ENCODE measurements around the gene ANXA9.

ANXA9 gene

DNA sequence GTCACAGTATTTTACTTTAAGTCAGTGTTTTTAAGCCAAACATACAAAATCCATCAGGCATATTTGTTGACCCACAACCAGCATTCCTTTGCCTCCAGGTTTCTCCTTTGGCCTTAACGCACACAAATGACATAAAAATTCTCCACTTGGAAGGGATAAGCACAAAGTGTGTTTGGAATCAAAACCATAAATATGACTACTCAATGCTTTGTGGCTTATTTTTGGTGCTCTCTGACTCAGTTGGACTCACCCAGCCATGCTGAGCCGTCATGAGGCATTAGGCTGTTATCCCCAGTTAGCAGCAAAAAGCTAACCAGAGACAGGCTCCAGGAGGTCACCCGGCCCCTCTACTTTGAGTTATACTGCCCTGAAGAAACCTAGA, 27.1 kb downstream of the ANXA9 start:
- no peak for TF ChIP-seq SIN3A (IDR thresholded peaks at IDR 0.05; ENCODE audit: borderline replicate concordance, insufficient read depth, low read length)
- TF ChIP-seq, protein P1, sequence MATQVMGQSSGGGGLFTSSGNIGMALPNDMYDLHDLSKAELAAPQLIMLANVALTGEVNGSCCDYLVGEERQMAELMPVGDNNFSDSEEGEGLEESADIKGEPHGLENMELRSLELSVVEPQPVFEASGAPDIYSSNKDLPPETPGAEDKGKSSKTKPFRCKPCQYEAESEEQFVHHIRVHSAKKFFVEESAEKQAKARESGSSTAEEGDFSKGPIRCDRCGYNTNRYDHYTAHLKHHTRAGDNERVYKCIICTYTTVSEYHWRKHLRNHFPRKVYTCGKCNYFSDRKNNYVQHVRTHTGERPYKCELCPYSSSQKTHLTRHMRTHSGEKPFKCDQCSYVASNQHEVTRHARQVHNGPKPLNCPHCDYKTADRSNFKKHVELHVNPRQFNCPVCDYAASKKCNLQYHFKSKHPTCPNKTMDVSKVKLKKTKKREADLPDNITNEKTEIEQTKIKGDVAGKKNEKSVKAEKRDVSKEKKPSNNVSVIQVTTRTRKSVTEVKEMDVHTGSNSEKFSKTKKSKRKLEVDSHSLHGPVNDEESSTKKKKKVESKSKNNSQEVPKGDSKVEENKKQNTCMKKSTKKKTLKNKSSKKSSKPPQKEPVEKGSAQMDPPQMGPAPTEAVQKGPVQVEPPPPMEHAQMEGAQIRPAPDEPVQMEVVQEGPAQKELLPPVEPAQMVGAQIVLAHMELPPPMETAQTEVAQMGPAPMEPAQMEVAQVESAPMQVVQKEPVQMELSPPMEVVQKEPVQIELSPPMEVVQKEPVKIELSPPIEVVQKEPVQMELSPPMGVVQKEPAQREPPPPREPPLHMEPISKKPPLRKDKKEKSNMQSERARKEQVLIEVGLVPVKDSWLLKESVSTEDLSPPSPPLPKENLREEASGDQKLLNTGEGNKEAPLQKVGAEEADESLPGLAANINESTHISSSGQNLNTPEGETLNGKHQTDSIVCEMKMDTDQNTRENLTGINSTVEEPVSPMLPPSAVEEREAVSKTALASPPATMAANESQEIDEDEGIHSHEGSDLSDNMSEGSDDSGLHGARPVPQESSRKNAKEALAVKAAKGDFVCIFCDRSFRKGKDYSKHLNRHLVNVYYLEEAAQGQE (IDR thresholded peaks at IDR 0.05; ENCODE audit: insufficient read depth in 1 of 2, low read depth in 2 of 2, low read length in 2 of 2) = no peak
- no peak for TF ChIP-seq POLR2AphosphoS5 (IDR thresholded peaks at IDR 0.05; ENCODE audit: low read depth, low read length)
- no peak for TF ChIP-seq TAF1 (IDR thresholded peaks at IDR 0.05; ENCODE audit: borderline replicate concordance, insufficient read depth, low read length)
- TF ChIP-seq FOXP2 (optimal IDR thresholded peaks at IDR 0.05; ENCODE audit: borderline replicate concordance, extremely low read depth, extremely low read length, insufficient read depth) = no peak

DNA sequence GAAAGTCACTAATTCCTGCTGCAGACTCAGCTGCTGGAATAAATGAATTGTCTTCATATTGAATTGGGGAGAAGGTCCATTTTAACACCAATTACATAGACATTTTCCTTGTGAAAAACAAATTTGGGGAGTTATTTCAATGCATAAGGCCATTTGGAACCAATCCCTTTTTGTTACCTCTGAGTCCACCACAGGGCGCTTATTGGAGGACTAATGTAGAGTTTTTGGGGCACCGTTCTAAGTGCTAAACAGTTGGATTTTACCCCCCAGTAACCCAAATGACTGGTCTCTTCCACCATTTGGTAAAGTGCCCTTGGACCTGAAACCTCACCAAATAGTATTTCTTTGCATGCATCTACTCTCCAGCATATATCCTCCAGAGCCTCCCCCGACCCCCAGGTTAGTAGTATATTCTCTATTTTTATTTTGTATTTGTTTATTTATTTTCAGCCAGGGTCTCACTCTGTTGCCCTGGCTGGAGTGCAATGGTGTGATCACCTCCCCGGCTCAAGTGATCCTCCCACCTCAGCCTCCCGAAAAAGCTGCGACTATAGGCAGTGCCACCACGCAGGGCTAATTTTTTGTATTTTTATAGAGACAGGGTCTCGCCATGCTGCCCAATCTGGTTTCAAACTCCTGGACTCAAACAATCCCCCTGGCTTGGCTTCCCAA, 27.7 kb downstream of the ANXA9 start:
- no peak for TF ChIP-seq POLR2AphosphoS5 (IDR thresholded peaks at IDR 0.05; ENCODE audit: low read depth, low read length)
- TF ChIP-seq FOXP2 (optimal IDR thresholded peaks at IDR 0.05; ENCODE audit: borderline replicate concordance, extremely low read depth, extremely low read length, insufficient read depth) = no peak
- TF ChIP-seq, protein P1 (IDR thresholded peaks at IDR 0.05; ENCODE audit: insufficient read depth in 1 of 2, low read depth in 2 of 2, low read length in 2 of 2) = no peak
- TF ChIP-seq TAF1 (IDR thresholded peaks at IDR 0.05; ENCODE audit: borderline replicate concordance, insufficient read depth, low read length) = no peak
- no peak for TF ChIP-seq SIN3A (IDR thresholded peaks at IDR 0.05; ENCODE audit: borderline replicate concordance, insufficient read depth, low read length)

DNA sequence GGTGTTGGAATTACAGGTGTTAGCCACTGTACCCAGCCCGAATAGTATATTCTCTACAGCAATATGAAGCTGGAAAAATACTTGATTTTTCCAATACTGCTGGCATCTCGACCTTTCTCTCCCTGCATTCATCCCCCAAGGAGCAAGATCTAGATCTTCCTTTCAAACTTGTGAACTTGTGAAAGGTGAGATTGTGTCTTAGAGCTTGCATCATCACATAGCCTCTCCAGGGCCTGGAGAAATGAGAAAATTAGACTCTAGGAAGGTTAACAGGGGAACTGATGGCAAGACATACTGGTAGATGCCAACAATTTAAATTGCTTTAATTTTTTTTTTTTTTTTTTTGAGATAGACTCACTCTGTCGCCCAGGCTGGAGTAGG, 28.2 kb downstream of the ANXA9 start:
- TF ChIP-seq FOXP2 (optimal IDR thresholded peaks at IDR 0.05; ENCODE audit: borderline replicate concordance, extremely low read depth, extremely low read length, insufficient read depth) = no peak
- no peak for TF ChIP-seq POLR2AphosphoS5 (IDR thresholded peaks at IDR 0.05; ENCODE audit: low read depth, low read length)
- TF ChIP-seq, protein P1 (IDR thresholded peaks at IDR 0.05; ENCODE audit: insufficient read depth in 1 of 2, low read depth in 2 of 2, low read length in 2 of 2) = no peak
- TF ChIP-seq SIN3A (IDR thresholded peaks at IDR 0.05; ENCODE audit: borderline replicate concordance, insufficient read depth, low read length) = no peak
- TF ChIP-seq TAF1 (IDR thresholded peaks at IDR 0.05; ENCODE audit: borderline replicate concordance, insufficient read depth, low read length) = no peak

DNA sequence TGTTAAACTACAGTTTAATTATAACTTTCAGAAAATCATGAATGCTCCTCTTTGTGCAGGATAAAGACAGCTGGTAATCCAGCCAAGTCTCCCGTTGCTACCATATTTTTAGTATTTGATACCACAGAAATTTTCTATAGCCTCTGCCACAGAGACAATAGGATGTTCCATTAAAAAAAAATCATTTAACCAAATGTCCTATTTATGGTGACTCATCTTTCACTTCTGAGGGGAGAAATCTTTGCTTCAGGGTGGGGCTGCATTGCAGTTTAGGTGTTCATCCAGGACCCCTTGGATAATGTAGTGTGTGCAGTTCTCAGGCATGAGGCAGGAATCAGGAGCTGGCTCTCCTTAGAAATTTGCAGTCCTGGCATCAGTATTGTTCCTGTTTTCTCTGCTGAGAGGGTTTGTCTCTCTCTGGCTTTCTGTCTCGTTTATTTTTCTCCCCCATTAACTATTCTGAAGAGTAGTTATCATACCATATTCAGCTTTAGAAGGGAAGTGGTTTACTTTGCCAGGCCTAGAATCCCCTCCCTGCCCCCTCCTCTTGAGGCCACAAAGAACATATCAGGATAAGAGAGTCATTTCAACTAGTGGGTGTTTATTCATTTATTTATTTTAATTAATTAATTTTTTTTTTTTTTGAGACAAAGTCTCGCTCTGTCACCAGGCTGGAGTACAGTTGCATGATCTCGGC, 29.2 kb downstream of the ANXA9 start:
- TF ChIP-seq SIN3A (IDR thresholded peaks at IDR 0.05; ENCODE audit: borderline replicate concordance, insufficient read depth, low read length) (no peak), POLR2AphosphoS5 (IDR thresholded peaks at IDR 0.05; ENCODE audit: low read depth, low read length) (no peak), TAF1 (IDR thresholded peaks at IDR 0.05; ENCODE audit: borderline replicate concordance, insufficient read depth, low read length) (no peak), FOXP2 (optimal IDR thresholded peaks at IDR 0.05; ENCODE audit: borderline replicate concordance, extremely low read depth, extremely low read length, insufficient read depth) (no peak)
- TF ChIP-seq, protein P1 (IDR thresholded peaks at IDR 0.05; ENCODE audit: insufficient read depth in 1 of 2, low read depth in 2 of 2, low read length in 2 of 2) = no peak

Measured in PFSK-1 (cell line).